Measurements from ENCODE around the gene ARHGEF37. TPM values are rescaled to one million over a fixed set of nuclear protein-coding genes. Genes with fewer than 3 reads are reported as not detected.

The ARHGEF37 gene
- total RNA-seq, 1 donor: 0.72 TPM

- peaks cover 57% of the 10 kb centered on the region for H3K27me3 ChIP-seq (ENCODE audit: insufficient read depth, low read length)
- no peaks in the 10 kb centered on the region for H3K79me2 ChIP-seq (ENCODE audit: insufficient read depth, low read length)
- no peak for DNase-seq (ENCODE audit: insufficient read length, low spot score, missing footprints)
- H3K36me3 ChIP-seq (ENCODE audit: insufficient read depth, low read length): no peaks in the 10 kb centered on the region
- H3K9me3 ChIP-seq (ENCODE audit: low read depth, low read length): no peaks in the 10 kb centered on the region
- no peaks in the 10 kb centered on the region for H3K4me1 ChIP-seq (ENCODE audit: insufficient read depth, low read length)
- H3K4me2 ChIP-seq (ENCODE audit: insufficient read depth, low read length): no peak overlapping the region
- TF ChIP-seq, protein P1, sequence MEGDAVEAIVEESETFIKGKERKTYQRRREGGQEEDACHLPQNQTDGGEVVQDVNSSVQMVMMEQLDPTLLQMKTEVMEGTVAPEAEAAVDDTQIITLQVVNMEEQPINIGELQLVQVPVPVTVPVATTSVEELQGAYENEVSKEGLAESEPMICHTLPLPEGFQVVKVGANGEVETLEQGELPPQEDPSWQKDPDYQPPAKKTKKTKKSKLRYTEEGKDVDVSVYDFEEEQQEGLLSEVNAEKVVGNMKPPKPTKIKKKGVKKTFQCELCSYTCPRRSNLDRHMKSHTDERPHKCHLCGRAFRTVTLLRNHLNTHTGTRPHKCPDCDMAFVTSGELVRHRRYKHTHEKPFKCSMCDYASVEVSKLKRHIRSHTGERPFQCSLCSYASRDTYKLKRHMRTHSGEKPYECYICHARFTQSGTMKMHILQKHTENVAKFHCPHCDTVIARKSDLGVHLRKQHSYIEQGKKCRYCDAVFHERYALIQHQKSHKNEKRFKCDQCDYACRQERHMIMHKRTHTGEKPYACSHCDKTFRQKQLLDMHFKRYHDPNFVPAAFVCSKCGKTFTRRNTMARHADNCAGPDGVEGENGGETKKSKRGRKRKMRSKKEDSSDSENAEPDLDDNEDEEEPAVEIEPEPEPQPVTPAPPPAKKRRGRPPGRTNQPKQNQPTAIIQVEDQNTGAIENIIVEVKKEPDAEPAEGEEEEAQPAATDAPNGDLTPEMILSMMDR (IDR thresholded peaks at IDR 0.05; ENCODE audit: extremely low read depth, low read depth, low read length): no peak
- H3K4me3 ChIP-seq (ENCODE audit: insufficient read depth, low read length): no peak overlapping the region
- no peak overlapping the region for H2AFZ ChIP-seq (ENCODE audit: low read length)
- no peaks in the 10 kb centered on the region for H4K20me1 ChIP-seq (ENCODE audit: insufficient read depth, low read length)
- no peak overlapping the region for H3K27ac ChIP-seq (ENCODE audit: low read depth, low read length)
These were observed 102.7 kb downstream of the ARHGEF37 start for GRCh38 chr5:149683964-149684363.

- TF ChIP-seq, protein P1 (IDR thresholded peaks at IDR 0.05; ENCODE audit: extremely low read depth, low read depth, low read length): no peak
- Histone ChIP-seq H3K4me2 (ENCODE audit: insufficient read depth, low read length) (no peak overlapping the region), H3K27ac (ENCODE audit: low read depth, low read length) (no peak overlapping the region), H3K9me3 (ENCODE audit: low read depth, low read length) (no peaks in the 10 kb centered on the region), H3K4me1 (ENCODE audit: insufficient read depth, low read length) (no peaks in the 10 kb centered on the region), H3K79me2 (ENCODE audit: insufficient read depth, low read length) (no peaks in the 10 kb centered on the region), H3K4me3 (ENCODE audit: insufficient read depth, low read length) (no peak overlapping the region), H3K27me3 (ENCODE audit: insufficient read depth, low read length) (peaks cover 58% of the 10 kb centered on the region), H3K36me3 (ENCODE audit: insufficient read depth, low read length) (no peaks in the 10 kb centered on the region), H2AFZ (ENCODE audit: low read length) (no peak overlapping the region), H4K20me1 (ENCODE audit: insufficient read depth, low read length) (no peaks in the 10 kb centered on the region)
- no peak for DNase-seq (ENCODE audit: insufficient read length, low spot score, missing footprints)
These were observed 103.1 kb downstream of the ARHGEF37 start for GRCh38 chr5:149684371-149684770.

Small RNA genes lying within 50 kb of the gene (small RNA-seq; reads per million reads assigned to genes)
- gene RNU6-588P: not detected

Other genes starting within 250 kb of the ARHGEF37 start
- 34.7 and 34.8 TPM in 2 replicates for gene GRPEL2, start 236.0 kb upstream of the ARHGEF37 start, total RNA-seq
- gene PCYOX1L, start 223.5 kb upstream of the ARHGEF37 start, total RNA-seq: 4.3 and 4.7 TPM in 2 replicates
- gene IL17B, start 202.2 kb upstream of the ARHGEF37 start, total RNA-seq: 0.29 TPM in 1 of 2 replicates, not detected in the other
- 444 and 497 TPM in 2 replicates for gene CSNK1A1, start 30.1 kb upstream of the ARHGEF37 start, total RNA-seq
- gene PPARGC1B, start 148.8 kb downstream of the ARHGEF37 start, total RNA-seq: 1.1 and 1.8 TPM in 2 replicates